ENCODE data around the gene KIF4A.

KIF4A gene

DNA sequence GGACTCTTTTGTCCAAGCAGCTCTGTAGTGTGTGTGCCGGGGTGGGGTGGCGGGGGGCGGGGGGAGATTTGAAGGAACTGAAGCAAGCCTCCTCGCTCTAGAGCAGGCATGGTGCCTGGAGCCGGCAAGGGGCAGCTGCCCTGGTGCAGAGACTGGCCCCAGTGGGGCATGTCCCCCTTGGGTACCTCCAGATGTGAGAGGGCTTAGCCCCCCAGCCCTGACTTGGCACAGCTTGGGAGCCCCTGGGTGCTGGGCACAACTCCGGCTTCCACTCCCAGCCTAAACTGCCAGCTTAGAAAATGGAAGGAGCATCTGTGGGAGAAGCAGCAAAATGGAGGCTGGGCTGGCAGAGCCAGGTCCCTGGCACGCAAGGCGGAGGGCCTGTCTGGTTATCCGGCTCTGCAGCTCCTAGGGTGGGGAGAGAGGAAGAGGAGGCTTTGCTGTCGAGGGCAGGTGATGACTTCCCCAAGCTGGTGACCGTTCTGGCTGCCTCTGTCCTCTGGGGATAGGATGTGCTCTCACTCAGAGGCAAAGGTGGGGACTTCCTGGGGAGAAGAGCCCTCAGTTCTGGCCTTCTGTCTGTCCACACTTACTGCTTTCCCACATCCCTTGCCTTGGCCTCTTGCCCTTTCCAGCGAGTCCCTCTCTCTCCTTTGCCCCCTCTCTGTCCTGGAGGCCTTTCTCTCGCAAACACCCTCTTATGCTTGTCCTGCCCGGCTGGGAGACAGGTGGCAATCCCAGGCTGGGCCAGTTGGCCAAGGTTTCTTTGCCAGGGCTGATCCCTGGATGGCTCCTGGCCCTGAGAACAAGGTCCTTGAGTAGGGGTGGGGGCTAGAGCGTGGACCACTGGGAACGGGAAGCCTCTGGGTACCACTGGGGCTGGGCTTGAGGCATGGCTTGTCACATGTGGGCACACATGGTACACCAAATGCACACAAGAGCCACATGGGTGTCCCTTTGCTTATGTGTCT is 156.8 kb downstream of the KIF4A start:
- H3K4me3 ChIP-seq (ENCODE audit: low read depth, low read length), result no peak overlapping the region
- CTCF ChIA-PET, result interaction anchor here (3.0 kb wide), 1 partner anchor 8 kb away, joined by 15 read pairs; no protein-coding TSS in a partner anchor
- POLR2A ChIA-PET, result no interaction called here
- TF ChIP-seq, protein P1, sequence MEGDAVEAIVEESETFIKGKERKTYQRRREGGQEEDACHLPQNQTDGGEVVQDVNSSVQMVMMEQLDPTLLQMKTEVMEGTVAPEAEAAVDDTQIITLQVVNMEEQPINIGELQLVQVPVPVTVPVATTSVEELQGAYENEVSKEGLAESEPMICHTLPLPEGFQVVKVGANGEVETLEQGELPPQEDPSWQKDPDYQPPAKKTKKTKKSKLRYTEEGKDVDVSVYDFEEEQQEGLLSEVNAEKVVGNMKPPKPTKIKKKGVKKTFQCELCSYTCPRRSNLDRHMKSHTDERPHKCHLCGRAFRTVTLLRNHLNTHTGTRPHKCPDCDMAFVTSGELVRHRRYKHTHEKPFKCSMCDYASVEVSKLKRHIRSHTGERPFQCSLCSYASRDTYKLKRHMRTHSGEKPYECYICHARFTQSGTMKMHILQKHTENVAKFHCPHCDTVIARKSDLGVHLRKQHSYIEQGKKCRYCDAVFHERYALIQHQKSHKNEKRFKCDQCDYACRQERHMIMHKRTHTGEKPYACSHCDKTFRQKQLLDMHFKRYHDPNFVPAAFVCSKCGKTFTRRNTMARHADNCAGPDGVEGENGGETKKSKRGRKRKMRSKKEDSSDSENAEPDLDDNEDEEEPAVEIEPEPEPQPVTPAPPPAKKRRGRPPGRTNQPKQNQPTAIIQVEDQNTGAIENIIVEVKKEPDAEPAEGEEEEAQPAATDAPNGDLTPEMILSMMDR (IDR thresholded peaks at IDR 0.05; ENCODE audit: insufficient read depth, low read length, missing control alignments), result no peak
- no peak for DNase-seq (ENCODE audit: low read depth, low spot score)

DNA sequence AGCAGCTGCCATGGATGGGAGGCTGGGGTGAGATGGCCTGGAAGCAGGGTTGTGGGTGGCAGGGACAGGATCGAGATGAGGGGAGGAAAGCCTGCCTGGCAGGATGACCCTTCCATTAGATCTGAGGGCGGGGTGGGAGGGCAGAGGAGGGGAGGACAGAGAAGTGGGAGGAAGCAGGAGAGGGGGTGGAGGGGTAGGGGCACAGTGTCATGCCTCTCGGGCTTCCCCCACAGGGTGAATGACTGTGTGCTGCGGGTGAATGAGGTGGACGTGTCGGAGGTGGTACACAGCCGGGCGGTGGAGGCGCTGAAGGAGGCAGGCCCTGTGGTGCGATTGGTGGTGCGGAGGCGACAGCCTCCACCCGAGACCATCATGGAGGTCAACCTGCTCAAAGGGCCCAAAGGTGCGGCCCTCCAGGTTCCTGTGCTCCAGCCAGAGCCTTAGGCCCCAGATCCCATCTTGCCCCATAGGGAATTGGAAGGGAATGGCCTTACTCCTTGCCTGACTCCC is 159.6 kb downstream of the KIF4A start:
- DNase-seq (ENCODE audit: low read depth, low spot score), result no peak
- CTCF ChIA-PET, result no interaction called here
- H3K4me3 ChIP-seq (ENCODE audit: low read depth, low read length), result no peak overlapping the region
- TF ChIP-seq, protein P1 (IDR thresholded peaks at IDR 0.05; ENCODE audit: insufficient read depth, low read length, missing control alignments), result no peak
- POLR2A ChIA-PET, result no interaction called here

DNA sequence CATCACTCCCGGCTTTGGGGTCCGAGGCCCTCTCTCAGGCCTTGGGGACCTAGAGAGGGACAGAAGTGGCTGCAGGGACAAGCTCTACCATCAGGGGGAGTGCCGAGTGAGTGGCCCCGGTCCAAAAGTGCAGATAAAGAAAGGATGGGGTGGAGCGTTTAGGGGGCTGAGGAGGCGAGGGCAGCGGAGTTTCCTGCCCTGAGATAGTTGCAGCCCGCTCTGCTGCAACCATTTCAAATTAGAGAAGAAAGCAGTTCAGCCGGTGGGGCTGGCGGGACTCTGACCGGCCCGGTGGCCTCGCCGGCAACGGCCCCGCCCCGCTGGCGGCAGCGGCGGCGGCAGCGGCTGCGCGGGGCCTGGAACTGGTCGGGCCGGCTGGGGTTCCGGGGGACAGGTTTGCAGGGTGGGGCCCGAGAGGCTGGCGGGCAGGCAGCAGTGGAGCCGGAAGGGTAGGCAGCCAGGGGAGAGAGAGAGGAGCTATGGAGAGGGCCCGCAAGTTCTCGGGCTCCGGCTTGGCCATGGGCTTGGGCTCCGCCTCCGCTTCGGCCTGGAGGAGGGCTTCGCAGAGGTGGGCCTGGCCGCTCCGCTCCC is 162.3 kb downstream of the KIF4A start:
- H3K4me3 ChIP-seq (ENCODE audit: low read depth, low read length), result peak overlapping the region; percentile 56
- CTCF ChIA-PET, result interaction anchor here (0.6 to 3.1 kb wide), 16 partner anchors 9 to 732 kb away, joined by 3 to 24 read pairs (median 3); no protein-coding TSS in a partner anchor
- POLR2A ChIA-PET, result no interaction called here
- TF ChIP-seq, protein P1 (IDR thresholded peaks at IDR 0.05; ENCODE audit: insufficient read depth, low read length, missing control alignments), result peak; percentile 78
- no peak for DNase-seq (ENCODE audit: low read depth, low spot score)

DNA sequence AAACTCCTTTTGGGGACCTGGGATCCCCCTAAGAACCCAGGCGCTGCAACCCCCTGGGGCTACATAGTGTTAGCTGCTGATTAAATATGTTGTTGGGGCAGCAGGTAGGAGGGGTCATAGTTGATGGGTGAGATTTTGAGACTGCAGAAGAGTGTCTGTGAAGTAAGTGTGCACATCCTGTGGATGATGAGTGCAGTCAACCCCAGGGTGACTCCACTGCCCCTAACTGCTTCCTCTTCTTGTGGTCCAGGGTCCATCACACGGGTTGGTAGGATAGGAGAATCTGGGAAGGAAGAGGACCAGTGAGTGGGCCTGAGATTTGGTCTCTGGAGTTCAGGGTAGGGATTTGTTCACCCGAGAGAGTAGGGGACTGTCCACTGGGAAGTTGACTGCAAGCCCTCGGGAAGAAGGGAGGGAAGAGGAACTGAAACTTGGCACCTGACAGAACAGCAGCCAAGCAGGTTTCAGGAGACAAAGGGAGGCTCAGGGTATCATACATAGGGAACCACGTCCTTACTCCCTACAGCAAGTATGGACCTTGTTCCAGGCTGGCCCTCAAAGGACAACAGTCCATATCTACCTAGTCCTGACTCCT is 163.2 kb downstream of the KIF4A start:
- POLR2A ChIA-PET, result no interaction called here
- CTCF ChIA-PET, result interaction anchor here (1.1 to 3.7 kb wide), 10 partner anchors 10 to 212 kb away, joined by 3 to 24 read pairs (median 12); no protein-coding TSS in a partner anchor
- no peak for DNase-seq (ENCODE audit: low read depth, low spot score)
- TF ChIP-seq, protein P1 (IDR thresholded peaks at IDR 0.05; ENCODE audit: insufficient read depth, low read length, missing control alignments), result no peak
- H3K4me3 ChIP-seq (ENCODE audit: low read depth, low read length), result peak overlapping the region; percentile 56

DNA sequence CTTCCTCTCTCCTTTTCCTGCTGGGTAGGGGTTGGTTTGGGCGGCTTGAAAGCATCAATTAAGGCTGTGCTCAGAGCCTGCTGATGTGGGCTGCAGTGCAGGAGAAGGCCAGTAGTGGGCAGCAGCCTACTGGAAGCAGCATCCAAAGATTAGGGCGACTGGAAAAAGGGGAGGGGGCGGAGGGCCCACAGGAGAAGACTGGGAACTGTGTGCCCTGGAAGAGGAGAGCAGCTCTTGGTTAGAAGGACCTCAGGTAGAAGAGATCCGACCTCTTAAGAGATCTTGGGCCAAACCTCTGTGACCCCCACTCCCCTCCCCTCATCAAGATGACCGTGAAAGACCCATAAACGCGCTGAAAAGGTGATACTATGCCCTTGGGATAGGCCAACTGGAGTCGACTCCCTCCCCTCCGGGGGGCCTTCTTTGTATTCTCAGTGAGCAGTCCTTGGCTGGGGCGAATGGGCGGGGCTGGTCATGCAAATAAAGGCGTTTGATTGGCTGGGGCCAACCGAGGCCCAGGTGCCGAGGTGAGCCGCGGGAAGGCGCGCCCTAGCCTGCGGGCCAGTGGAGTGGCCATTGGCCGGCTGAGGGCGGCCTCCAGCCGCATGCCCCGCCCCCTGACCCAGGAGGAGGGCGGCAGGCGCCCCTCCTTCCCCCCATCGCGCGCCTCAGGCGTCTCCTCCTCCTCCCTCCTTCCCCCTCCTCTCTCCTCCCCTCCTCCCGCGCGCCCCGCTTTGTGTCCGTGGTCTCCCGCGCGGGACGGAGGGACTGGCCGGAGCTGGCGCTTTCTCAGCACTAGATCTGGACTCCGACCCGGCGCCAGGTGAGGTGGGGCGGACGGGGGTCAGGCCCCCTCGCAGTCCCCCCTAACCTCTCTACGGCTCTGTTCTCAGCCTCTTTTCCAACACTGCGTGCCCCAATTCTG is 164.8 kb downstream of the KIF4A start:
- CTCF ChIA-PET, result interaction anchor here (0.8 to 3.7 kb wide), 13 partner anchors 10 to 212 kb away, joined by 3 to 15 read pairs (median 3); partner anchors contain the start of gene DLG3
- no peak for DNase-seq (ENCODE audit: low read depth, low spot score)
- POLR2A ChIA-PET, result no interaction called here
- TF ChIP-seq, protein P1 (IDR thresholded peaks at IDR 0.05; ENCODE audit: insufficient read depth, low read length, missing control alignments), result peak; percentile 86
- peak overlapping the region; percentile 55 for H3K4me3 ChIP-seq (ENCODE audit: low read depth, low read length)
